DMS53 (cell line): ENCODE data around the gene ARHGAP36.
A peak's percentile ranks its signal among the peaks of the same experiment; 100 is the strongest.

ENCODE experiments used
- DNase-seq: peaks from one replicate; lab custom pipeline; 2025; lab: John Stamatoyannopoulos, UW

ARHGAP36 gene, protein sequence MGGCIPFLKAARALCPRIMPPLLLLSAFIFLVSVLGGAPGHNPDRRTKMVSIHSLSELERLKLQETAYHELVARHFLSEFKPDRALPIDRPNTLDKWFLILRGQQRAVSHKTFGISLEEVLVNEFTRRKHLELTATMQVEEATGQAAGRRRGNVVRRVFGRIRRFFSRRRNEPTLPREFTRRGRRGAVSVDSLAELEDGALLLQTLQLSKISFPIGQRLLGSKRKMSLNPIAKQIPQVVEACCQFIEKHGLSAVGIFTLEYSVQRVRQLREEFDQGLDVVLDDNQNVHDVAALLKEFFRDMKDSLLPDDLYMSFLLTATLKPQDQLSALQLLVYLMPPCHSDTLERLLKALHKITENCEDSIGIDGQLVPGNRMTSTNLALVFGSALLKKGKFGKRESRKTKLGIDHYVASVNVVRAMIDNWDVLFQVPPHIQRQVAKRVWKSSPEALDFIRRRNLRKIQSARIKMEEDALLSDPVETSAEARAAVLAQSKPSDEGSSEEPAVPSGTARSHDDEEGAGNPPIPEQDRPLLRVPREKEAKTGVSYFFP

GRCh38 chrX:131058136-131058868, at the start of gene ARHGAP36:
Gene ARHGAP36 (plus strand): TSS chrX:131058346. CDS start chrX:131081666, 23,320 bp downstream.
- peak; percentile 62 for DNase-seq

DNA sequence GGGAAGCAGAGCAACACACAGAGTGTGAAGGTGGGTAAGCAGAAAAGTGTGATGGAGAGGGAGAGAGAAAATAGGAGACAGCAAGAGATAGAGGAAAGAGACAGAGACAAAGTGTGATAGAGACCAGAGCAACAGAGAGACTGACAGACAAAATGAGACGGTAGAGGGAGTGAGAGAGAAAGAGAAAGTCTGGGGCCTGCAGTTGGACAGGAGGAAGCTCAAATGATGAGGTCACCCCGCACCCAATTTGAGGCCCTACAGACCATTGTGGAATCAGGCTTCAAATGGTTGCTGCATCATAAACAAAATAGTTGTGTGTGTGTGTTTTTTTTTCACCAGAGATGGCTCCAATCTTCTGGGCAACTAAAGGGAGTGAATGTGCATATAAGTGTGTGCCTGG, 48.0 kb upstream of the ARHGAP36 start:
- no peak for DNase-seq

- no peak for DNase-seq
Measured at GRCh38 chrX:131025336-131025735, 32.8 kb upstream of the ARHGAP36 start.

DNA sequence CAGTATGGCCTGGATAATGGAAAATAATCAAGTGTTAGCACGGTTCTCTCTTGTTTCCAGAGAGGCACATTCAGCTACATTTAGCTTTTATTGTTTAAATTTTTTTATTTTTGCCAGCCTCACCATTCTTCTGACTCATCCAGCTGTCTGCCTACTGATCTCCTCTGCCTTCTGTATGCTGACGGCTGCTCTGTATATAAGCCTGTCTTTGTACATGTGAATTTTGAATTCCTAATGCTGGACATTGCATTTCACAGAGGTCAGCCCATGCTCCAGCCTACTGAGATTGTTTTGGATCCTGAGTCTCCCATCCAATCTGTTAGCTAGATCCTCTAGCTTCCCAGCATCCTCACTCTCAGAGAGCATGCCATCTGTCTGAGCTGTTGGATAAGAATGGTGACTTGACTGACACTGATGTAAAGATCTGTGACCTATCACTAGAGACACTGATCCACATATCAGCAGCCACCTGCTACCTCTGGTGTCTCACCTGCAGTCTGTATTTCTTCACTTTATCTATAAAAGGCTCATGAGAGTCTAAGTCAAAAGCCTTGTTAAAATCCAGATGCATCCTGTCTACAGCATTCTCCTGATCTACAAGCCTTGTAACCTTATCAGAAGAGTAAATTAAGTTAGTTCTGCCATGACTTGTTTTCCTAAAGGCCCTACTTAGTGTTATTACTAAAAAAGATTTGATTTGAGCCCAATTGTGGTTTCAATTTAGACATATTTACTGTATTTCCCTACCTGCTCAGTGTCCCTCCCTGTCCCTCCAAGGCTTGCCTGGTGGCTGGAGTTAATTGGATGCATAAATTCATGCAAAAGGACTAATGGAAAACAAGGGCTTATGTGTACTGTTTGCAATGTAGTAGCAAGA, 25.6 kb upstream of the ARHGAP36 start:
- DNase-seq, result no peak

DNA sequence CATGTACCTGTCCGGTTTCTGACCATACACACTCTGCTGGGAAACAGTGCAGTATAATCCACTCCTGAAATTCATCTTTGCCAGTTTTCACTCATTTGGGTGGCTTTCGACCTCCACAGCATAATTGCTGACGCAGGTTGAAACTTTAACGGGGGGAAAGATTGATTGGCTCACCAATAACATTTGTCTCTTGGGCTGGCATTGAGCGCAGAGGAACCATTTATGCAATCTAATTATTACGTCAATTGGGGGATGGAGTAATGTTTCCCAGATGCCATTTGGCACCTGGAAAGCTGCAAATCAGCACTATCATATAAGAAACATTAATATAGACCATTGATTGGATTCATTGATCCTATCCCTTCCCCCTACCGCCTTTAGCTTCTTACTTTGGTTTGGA, 24.1 kb upstream of the ARHGAP36 start:
- no peak for DNase-seq

- no peak for DNase-seq
Measured at GRCh38 chrX:131040781-131041180, 17.4 kb upstream of the ARHGAP36 start.

- no peak for DNase-seq
Measured at GRCh38 chrX:131041667-131042066, 16.5 kb upstream of the ARHGAP36 start.

- no peak for DNase-seq
Measured at GRCh38 chrX:131045726-131046125, 12.4 kb upstream of the ARHGAP36 start.

DNA sequence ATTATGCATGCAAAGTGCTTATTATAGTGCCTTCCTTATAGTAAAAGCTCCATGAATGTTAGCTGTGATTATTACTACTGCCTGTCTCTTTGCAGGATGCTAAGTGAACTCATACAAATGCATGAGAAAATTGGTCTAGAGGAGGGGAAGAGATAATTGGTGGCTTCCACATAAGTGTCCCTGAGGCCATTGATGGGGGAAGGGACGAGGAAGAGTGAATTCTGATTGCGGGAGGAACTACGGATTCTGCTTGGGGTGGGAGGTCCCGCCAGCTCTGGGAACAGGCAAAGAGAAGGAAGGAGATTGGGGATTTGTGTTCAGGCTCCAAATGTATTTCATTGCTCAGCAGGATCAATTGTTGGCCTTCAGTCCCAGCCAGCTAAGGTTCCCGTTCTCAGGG, 11.6 kb upstream of the ARHGAP36 start:
- DNase-seq, result no peak

DNA sequence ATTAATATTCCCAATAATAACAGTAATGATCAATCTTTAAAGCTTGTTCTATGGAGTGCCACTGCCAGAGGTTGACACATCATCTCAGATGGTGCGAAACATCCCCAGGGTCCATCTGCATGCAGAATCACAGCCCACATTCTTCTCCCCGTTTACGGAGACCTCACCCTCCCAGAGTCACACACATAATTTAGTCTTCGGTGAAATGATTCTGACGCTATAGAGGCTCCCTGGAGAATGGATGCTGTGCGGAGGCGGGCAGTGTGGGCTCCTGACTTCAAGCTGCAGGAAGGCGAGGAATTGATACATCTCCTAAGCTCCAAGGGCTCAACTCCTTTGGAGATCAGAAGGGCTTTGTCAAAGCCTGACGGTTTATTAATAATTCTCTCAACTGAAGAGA, 11.0 kb upstream of the ARHGAP36 start:
- no peak for DNase-seq

DNA sequence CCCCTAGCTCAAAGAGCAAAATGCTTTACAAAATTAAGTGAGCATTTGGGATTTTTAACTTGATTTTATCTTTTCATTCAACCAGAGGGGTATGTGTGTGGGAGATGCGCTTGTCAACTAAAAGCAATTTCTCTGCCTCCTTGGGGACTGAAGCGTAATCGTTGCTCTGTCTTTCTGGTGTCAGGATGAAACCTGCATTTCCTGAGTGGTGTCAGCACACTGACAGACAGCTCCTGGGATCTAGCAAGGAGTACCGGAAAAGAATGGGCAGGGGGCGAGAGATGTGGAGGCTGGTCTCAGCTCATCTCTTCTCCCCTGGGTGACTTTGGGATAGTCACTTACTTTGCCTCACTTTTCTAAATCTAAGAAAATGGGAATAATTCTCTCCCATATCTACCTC, 5.1 kb upstream of the ARHGAP36 start:
- no peak for DNase-seq

DNA sequence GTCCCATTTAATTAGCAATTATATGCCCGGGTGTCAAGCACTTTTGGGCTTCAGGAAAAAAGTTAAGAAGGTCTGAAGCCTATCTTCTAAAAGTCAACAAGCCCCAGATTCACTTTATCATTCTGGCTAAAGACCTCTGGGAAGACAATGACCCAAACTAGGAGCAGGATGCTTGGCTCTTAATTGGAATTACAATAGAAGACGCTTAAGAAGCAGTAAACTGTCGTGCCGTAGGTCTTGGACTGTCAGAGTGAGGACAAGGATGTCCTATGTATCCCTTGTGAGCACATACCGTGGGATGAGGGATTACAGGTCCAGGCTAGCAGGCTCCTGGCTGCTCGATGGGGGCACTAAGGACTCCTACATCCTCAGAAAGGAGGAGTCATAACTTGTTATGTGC, 3.2 kb upstream of the ARHGAP36 start:
- no peak for DNase-seq

DNA sequence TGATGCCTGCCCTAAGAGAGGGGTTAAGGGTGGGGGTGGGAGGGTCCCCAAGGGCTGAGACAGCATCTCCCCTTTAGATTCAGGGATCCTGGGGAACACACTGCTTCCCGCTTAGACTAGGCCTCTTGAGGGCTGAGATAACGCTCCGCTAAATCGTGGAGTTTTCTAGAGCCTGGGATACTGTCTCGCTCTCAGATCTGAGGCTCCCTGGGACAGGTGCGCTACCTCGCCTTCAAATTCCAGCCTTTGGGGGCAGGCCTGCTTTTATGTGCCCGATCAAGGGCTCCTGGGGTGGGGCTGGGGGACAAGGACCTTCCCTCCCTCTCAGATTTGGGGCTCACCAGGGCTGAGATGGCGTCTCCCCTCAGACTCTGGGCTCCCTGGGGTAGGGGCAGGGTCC, 440 bp upstream of the ARHGAP36 start:
- DNase-seq, result no peak

GRCh38 chrX:131059246-131059645, 1.1 kb downstream of the ARHGAP36 start:
- no peak for DNase-seq

- DNase-seq, result no peak
Measured at GRCh38 chrX:131060147-131060546, 2.0 kb downstream of the ARHGAP36 start.

DNA sequence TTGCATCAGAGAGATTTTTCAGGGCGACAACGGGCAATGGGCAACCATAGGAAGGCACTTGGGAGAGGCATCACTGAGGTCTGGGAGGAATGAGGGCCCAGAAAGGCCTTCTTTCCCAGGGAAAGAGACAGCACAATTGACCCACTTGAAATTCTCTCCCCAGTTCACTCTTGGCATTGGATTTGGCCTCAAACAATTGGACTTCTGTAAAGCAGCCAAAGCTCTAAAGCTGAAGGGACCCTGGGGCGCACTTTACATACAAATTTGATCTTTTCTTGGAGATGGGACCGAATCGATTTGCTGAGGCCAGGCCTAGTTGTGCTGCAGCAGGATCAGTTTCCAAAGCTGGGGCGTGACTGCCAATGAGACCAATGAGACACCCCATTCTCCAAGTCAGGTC, 3.2 kb downstream of the ARHGAP36 start:
- DNase-seq, result no peak

GRCh38 chrX:131063613-131064012, 5.5 kb downstream of the ARHGAP36 start:
- peak; percentile 3 for DNase-seq

GRCh38 chrX:131066237-131066636, 8.1 kb downstream of the ARHGAP36 start:
- no peak for DNase-seq

DNA sequence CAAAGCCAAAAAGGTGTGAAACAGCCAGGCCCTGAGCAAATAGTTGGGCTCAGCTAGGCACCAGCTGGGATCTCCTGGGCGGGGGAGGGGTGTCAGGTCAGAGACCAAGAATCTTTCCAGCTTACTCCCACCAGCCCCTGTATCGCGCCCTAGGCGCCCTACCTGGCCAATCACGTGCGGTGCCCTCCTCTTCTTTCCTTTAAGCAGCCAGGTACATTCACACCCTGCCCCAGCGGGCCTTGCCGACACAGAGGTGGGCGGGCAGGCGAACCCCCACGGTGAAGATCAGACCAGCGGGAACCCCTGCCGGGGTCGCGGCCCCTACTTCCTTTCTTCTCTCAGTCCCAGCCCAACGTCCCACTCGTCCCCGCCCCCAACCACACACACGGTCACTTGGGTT, 9.1 kb downstream of the ARHGAP36 start:
- peak; percentile 30 for DNase-seq

GRCh38 chrX:131067846-131068745, 9.9 kb downstream of the ARHGAP36 start:
- peak; percentile 56 for DNase-seq
